ENCODE measurements around the gene ABCA3.

DNA sequence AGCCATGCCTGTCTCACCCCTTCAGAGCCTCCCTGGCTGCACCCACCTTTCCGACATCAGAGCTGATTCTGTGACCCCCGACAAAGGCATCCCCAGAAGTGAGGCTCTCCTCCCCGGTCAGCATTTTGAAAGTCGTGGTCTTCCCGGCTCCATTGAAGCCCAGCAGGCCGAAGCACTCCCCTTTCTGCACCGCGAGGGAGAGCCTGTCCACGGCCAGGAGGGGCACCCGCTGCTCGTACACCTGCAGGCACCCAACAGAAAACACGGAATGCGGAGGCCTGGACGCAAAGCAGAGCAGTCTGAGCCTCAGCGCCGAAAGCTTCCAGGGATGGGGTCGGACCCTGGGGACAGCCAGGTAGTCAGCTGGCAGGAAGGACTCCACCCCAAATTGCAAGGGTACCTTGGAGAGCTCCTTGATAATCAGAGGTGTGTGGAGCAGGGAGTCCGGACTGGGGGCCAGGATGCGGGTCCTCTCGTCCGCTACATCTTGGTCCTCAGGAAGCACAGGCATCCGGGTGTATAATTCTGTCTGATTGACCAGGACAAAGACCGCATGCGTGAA is 59.5 kb downstream of the ABCA3 start:
- TF ChIP-seq, protein P1, sequence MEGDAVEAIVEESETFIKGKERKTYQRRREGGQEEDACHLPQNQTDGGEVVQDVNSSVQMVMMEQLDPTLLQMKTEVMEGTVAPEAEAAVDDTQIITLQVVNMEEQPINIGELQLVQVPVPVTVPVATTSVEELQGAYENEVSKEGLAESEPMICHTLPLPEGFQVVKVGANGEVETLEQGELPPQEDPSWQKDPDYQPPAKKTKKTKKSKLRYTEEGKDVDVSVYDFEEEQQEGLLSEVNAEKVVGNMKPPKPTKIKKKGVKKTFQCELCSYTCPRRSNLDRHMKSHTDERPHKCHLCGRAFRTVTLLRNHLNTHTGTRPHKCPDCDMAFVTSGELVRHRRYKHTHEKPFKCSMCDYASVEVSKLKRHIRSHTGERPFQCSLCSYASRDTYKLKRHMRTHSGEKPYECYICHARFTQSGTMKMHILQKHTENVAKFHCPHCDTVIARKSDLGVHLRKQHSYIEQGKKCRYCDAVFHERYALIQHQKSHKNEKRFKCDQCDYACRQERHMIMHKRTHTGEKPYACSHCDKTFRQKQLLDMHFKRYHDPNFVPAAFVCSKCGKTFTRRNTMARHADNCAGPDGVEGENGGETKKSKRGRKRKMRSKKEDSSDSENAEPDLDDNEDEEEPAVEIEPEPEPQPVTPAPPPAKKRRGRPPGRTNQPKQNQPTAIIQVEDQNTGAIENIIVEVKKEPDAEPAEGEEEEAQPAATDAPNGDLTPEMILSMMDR (IDR thresholded peaks at IDR 0.05), result no peak
- TF ChIP-seq POLR2AphosphoS5 (IDR thresholded peaks at IDR 0.05), result no peak
- TF ChIP-seq EP300 (IDR thresholded peaks at IDR 0.05; ENCODE audit: low read depth), result no peak
- TF ChIP-seq POLR2A (IDR thresholded peaks at IDR 0.05), result no peak
